Neural cell (in vitro differentiated cells): Measurements from ENCODE around the gene IGF2BP2. TPM values are rescaled to one million over a fixed set of nuclear protein-coding genes. Genes with fewer than 3 reads are reported as not detected.
"Not testable (repeated sequence)": the region's sequence is repeated elsewhere in the genome, so short reads cannot be mapped to it uniquely, and the experiment has no call there.

ENCODE experiments used
- H2AFZ ChIP-seq: fragments of 200-600, 300-800 bp; sonication (generic), shearing (Covaris generic); 2 replicates; pipeline ENCODE4 v1.6.0; 2014; ENCODE audit warnings: low read depth, mild to moderate bottlenecking, antibody characterized with exemption, low read length, moderate library complexity
- H3F3A ChIP-seq: fragments of 200-600 bp; shearing (Covaris generic); 2 replicates; pipeline ENCODE4 v1.6.1; 2016; ENCODE audit warnings: mild to moderate bottlenecking, moderate library complexity, mixed read lengths, antibody characterized with exemption, low read length; ENCODE audit not compliant: insufficient read depth, poor library complexity, severe bottlenecking
- H3K27ac ChIP-seq: fragments of 200-600, 300-800 bp; sonication (generic), shearing (Covaris generic); 2 replicates; pipeline ENCODE4 v1.5.1; 2014; ENCODE audit warnings: mild to moderate bottlenecking, low read length, moderate library complexity
- H3K27me3 ChIP-seq: fragments of 300-800, 200-600 bp; sonication (generic), shearing (Covaris generic); 2 replicates; pipeline ENCODE4 v1.6.0; 2014; ENCODE audit warnings: mild to moderate bottlenecking, low read depth, low read length, moderate library complexity; ENCODE audit not compliant: insufficient read depth
- H3K36me3 ChIP-seq: fragments of 300-800, 200-600 bp; sonication (generic), shearing (Covaris generic); 2 replicates; pipeline ENCODE4 v1.5.1; 2014; ENCODE audit warnings: mild to moderate bottlenecking, antibody characterized with exemption, low read length, moderate library complexity; ENCODE audit not compliant: insufficient read depth
- H3K4me2 ChIP-seq: fragments of 300-800, 200-600 bp; sonication (generic), shearing (Covaris generic); 2 replicates; pipeline ENCODE4 v1.6.0; 2014; ENCODE audit warnings: mild to moderate bottlenecking, low read length
- H3K4me3 ChIP-seq: fragments of 300-800, 200-600 bp; sonication (generic), shearing (Covaris generic); 2 replicates; pipeline ENCODE4 v1.5.1; 2014; ENCODE audit warnings: mild to moderate bottlenecking, low read length, moderate library complexity
- H3K79me2 ChIP-seq: fragments of 200-600 bp; shearing (Covaris generic); replicated peaks from 2 replicates; pipeline ENCODE4 v1.6.0; 2014; ENCODE audit warnings: mild to moderate bottlenecking, low read length, moderate library complexity; ENCODE audit not compliant: insufficient read depth
- H3K9ac ChIP-seq: fragments of 300-800, 200-600 bp; sonication (generic), shearing (Covaris generic); 2 replicates; pipeline ENCODE4 v1.6.1; 2016; ENCODE audit warnings: mild to moderate bottlenecking, low read length, mixed read lengths
- H3K9me2 ChIP-seq: fragments of 200-600 bp; shearing (Covaris generic); 2 replicates; pipeline ENCODE4 v1.6.1; 2016; ENCODE audit warnings: mild to moderate bottlenecking, low read length, mixed read lengths; ENCODE audit not compliant: insufficient read depth
- H3K9me3 ChIP-seq: fragments of 200-600, 300-800 bp; sonication (generic), shearing (Covaris generic); 2 replicates; pipeline ENCODE4 v1.6.1; 2016; ENCODE audit warnings: mild to moderate bottlenecking, mixed run types, low read length, moderate library complexity, mixed read lengths
- H4K20me1 ChIP-seq: fragments of 200-600 bp; shearing (Covaris generic); 2 replicates; pipeline ENCODE4 v1.6.1; 2016; ENCODE audit warnings: mild to moderate bottlenecking, mixed run types; ENCODE audit not compliant: insufficient read depth
- CTCF ChIP-seq: fragments of 450-650 bp; IDR thresholded peaks from 2 replicates; pipeline ENCODE4 v1.5.1; 2014; ENCODE audit warnings: antibody characterized with exemption, mild to moderate bottlenecking, moderate library complexity; ENCODE audit not compliant: poor library complexity, severe bottlenecking
- EP300 ChIP-seq: fragments of 450-650 bp; conservative IDR thresholded peaks from 2 replicates; pipeline ENCODE4 v1.6.1; 2014; ENCODE audit warnings: antibody characterized with exemption, mild to moderate bottlenecking, moderate library complexity; ENCODE audit not compliant: poor library complexity, severe bottlenecking
- EZH2 ChIP-seq: fragments of 200-600, 300-800 bp; shearing (Covaris generic), sonication (generic); IDR thresholded peaks from 2 replicates; pipeline ENCODE4 v1.6.1; 2014; ENCODE audit warnings: antibody characterized with exemption, low read length, borderline replicate concordance, mild to moderate bottlenecking; ENCODE audit not compliant: insufficient read depth, poor library complexity, severe bottlenecking
- MXI1 ChIP-seq: fragments of 450-650 bp; conservative IDR thresholded peaks from 2 replicates; pipeline ENCODE4 v1.6.1; 2014; ENCODE audit warnings: antibody characterized with exemption, mild to moderate bottlenecking; ENCODE audit not compliant: poor library complexity, severe bottlenecking
- POLR2AphosphoS5 ChIP-seq: IDR thresholded peaks from 2 replicates; pipeline ENCODE4 v1.6.1; 2012
- RAD21 ChIP-seq: fragments of 450-650 bp; conservative IDR thresholded peaks from 2 replicates; pipeline ENCODE4 v1.6.1; 2014; ENCODE audit warnings: antibody characterized with exemption, mild to moderate bottlenecking, moderate library complexity
- REST ChIP-seq: IDR thresholded peaks from 2 replicates; pipeline ENCODE4 v1.6.1; 2012; ENCODE audit warnings: borderline replicate concordance
- SMC3 ChIP-seq: fragments of 450-650 bp; conservative IDR thresholded peaks from 2 replicates; pipeline ENCODE4 v1.6.1; 2014; ENCODE audit warnings: antibody characterized with exemption, mild to moderate bottlenecking, moderate library complexity; ENCODE audit not compliant: poor library complexity
- TAF1 ChIP-seq: IDR thresholded peaks from 2 replicates; pipeline ENCODE4 v1.6.1; 2012; ENCODE audit warnings: low read depth
- polyA plus RNA-seq: library from polyadenylated mRNA; depleted of rRNA; stranded (reverse); fragments of >200 nt; gene quantifications from 2 replicates; pipeline ENCODE4 v1.2.3, GENCODE V29; 2014

Gene IGF2BP2
- polyA plus RNA-seq, 1 donor from 2014 or later = 46.6 TPM

GRCh38 chr3:185639632-185640206 is 185.1 kb downstream of the IGF2BP2 start:
- H2AFZ ChIP-seq = no peak overlapping the region
- TF ChIP-seq EP300 (no peak), REST (no peak), SMC3 (no peak), EZH2 (no peak), MXI1 (no peak)
- H3K4me3 ChIP-seq = no peak overlapping the region
- peaks cover 5% of the 10 kb centered on the region for H3K36me3 ChIP-seq
- H3K79me2 ChIP-seq = no peaks in the 10 kb centered on the region
- no peaks in the 10 kb centered on the region for H3F3A ChIP-seq
- no peak overlapping the region for H3K9ac ChIP-seq
- no peak overlapping the region for H3K4me2 ChIP-seq
- H3K27me3 ChIP-seq = no peaks in the 10 kb centered on the region
- H3K9me2 ChIP-seq = no peaks in the 10 kb centered on the region
- H4K20me1 ChIP-seq = no peaks in the 10 kb centered on the region
- no peak overlapping the region for H3K27ac ChIP-seq
- no peaks in the 10 kb centered on the region for H3K9me3 ChIP-seq

- H4K20me1 ChIP-seq, H3K4me2 ChIP-seq, H3K36me3 ChIP-seq, H3K27me3 ChIP-seq, H3K4me3 ChIP-seq, H3K79me2 ChIP-seq, H3K9me2 ChIP-seq, H3K9ac ChIP-seq, H3K9me3 ChIP-seq, H3K27ac ChIP-seq, H3F3A ChIP-seq, H2AFZ ChIP-seq: not testable (repeated sequence)
Measured at GRCh38 chr3:185638651-185639050, 186.2 kb downstream of the IGF2BP2 start.

- Histone ChIP-seq H3K79me2 (no peaks in the 10 kb centered on the region), H3K9me3 (no peaks in the 10 kb centered on the region), H3K27me3 (no peaks in the 10 kb centered on the region), H3K9me2 (no peaks in the 10 kb centered on the region), H3K36me3 (peaks cover 5% of the 10 kb centered on the region), H3F3A (no peaks in the 10 kb centered on the region), H3K4me3 (no peak overlapping the region), H3K9ac (no peak overlapping the region), H3K27ac (no peak overlapping the region), H4K20me1 (no peaks in the 10 kb centered on the region), H3K4me2 (no peak overlapping the region), H2AFZ (no peak overlapping the region)
- TF ChIP-seq EZH2 = no peak
- TF ChIP-seq EP300 = no peak
- TF ChIP-seq RAD21 = no peak
- no peak for TF ChIP-seq POLR2AphosphoS5
- no peak for TF ChIP-seq MXI1
- TF ChIP-seq TAF1 = no peak
- TF ChIP-seq CTCF = no peak
- no peak for TF ChIP-seq REST
- TF ChIP-seq SMC3 = no peak
Measured at GRCh38 chr3:185637388-185637787, 187.5 kb downstream of the IGF2BP2 start.
